Urinary bladder (tissue), 4 donors: ENCODE results near the gene TRAPPC4. TPM values are rescaled to one million over a fixed set of nuclear protein-coding genes. Genes with fewer than 3 reads are reported as not detected.
"Not testable (repeated sequence)": the region's sequence is repeated elsewhere in the genome, so short reads cannot be mapped to it uniquely, and the experiment has no call there.

Experiments used
- DNase-seq: peaks from one replicate; pipeline ENCODE4 v3.0.0-alpha.2; 2015; ENCODE audit errors: extremely low spot score
- H3K27ac ChIP-seq: one replicate; pipeline ENCODE4 v1.5.1; 2013; ENCODE audit warnings: low read depth, mild to moderate bottlenecking, moderate library complexity
- H3K36me3 ChIP-seq: one replicate; pipeline ENCODE4 v1.6.1; 2013; ENCODE audit warnings: mild to moderate bottlenecking, moderate library complexity; ENCODE audit not compliant: insufficient read depth
- H3K4me1 ChIP-seq: one replicate; pipeline ENCODE4 v1.6.1; 2013; ENCODE audit warnings: mild to moderate bottlenecking, moderate library complexity; ENCODE audit not compliant: insufficient read depth
- H3K4me3 ChIP-seq: one replicate; pipeline ENCODE4 v1.5.1; 2013; ENCODE audit warnings: low read depth, low read length
- WGBS: extraction: QIAGEN DNeasy Blood & Tissue Kit; methylation state at CpG from one replicate; pipeline ENCODE4 v1.1.7; 2013; 5-methylcytosine and 5-hydroxymethylcytosine counted together
- polyA plus RNA-seq: library from polyadenylated mRNA; stranded (reverse); fragments of 200-250 nt; gene quantifications from one replicate; pipeline ENCODE4 v1.2.3, GENCODE V29; 2013
- total RNA-seq: library from RNA; depleted of rRNA; stranded (reverse); fragments of >200 nt; gene quantifications from one replicate; pipeline ENCODE4 v1.2.3, GENCODE V29; 2014
- donor health status: healthy with polysubstance abuse.
- donor health status: healthy.

The TRAPPC4 gene, protein sequence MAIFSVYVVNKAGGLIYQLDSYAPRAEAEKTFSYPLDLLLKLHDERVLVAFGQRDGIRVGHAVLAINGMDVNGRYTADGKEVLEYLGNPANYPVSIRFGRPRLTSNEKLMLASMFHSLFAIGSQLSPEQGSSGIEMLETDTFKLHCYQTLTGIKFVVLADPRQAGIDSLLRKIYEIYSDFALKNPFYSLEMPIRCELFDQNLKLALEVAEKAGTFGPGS
- total RNA-seq (40.6 TPM), polyA plus RNA-seq (59.3 TPM)

DNA sequence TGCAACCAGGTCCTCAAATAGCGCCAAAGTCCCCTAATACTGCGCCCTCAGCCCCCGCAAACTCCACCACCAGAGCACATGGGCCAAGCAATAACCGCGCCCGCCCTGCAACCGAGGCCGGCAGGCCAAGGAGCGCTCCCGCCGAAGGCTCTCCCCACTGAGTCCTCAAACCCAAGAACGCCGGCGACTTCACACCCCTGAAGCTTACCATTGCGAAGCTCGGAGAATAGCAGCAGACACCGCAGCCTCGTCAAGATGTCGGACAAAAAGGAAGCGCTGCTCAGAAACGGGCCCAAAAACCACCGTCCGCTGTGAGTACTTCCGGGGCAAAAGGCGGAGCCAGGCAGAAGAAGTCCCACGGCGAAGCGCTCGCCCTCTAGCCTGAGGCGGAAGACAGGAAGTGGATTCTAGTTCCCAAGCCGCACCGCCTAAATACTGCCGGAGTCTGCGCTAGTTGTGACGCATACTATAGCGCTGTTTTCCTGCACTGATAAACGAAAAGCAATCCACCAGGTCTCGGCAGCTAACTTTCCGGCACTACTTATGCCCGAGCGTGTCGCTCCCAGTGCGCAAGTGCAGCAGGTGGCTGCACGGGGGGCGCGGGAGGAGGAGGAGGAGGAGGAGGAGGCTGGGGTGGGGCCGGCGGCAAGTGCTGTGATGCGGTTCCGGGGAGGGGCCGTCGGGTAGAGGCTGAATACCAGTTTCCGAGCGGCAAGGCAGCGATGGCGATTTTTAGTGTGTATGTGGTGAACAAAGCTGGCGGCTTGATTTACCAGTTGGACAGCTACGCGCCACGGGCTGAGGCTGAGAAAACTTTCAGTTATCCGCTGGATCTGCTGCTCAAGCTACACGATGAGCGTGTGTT lies at the start of gene TRAPPC4, which contains the start of gene RPS25:
TRAPPC4 (plus strand) TSS at position 693 of the 865 bp plus-strand sequence; CDS start at position 723, 30 bp downstream.
RPS25 (minus strand) TSS at position 270 of the 865 bp plus-strand sequence; CDS start at position 211, 59 bp downstream.
- Histone ChIP-seq H3K36me3 (peaks cover 3% of the 10 kb centered on the region), H3K4me3 (peak within 1 kb of the TSS; percentile 82), H3K27ac (peak within 1 kb of the TSS; percentile 92), H3K4me1 (no peaks in the 10 kb centered on the region)
- under 1% methylated on average over 63 of the region's 63 CpGs for WGBS
- peak; percentile 94 for DNase-seq

DNA sequence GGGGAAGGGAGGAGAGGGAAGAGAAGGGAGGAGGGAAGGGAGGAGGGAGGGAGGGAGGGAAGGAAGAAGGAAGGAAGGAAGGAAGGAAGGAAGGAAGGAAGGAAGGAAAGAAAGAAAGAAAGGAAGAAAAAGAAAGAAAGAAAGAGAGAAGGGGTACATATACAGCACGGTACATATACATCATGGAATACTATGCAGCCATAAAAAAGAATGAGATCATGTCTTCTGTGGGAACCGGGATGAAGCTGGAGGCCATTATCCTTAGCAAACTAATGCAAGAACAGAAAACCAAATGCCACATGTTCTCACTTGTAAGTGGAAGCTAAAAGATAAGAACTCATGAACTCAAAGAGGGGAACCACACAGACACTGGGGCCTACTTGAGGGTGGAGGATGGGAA lies 49.1 kb upstream of the TRAPPC4 start:
- not testable (repeated sequence) for H3K27ac ChIP-seq, H3K4me3 ChIP-seq, DNase-seq, H3K4me1 ChIP-seq, H3K36me3 ChIP-seq
- 91% methylated on average over 2 of the region's 2 CpGs for WGBS

DNA sequence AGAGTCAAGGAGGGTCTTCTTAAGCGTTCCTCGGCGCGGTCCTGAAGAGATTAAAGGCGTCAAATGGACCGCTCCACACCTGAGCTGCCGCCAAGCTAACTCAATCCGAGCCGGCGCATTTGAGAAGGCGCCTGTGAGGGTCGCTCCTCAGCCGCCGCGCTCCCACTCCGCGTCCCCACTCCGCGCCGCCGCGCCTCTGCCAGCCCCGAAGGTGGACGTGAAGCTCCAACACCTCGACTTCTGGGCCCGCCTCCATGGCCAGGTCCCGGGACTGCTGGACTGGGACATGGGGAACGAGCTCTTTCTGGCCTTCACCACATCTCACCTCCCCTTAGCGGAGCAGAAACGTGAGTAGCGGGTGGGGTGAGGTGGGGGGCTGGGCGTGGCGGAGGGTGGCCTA lies 46.9 kb upstream of the TRAPPC4 start, which contains the start of gene FOXR1:
FOXR1 (plus strand) TSS at position 116 of the 400 bp plus-strand sequence; CDS start at position 287, 171 bp downstream.
- no peak for DNase-seq
- 46% methylated on average over 33 of the region's 33 CpGs for WGBS
- no peaks in the 10 kb centered on the region for H3K36me3 ChIP-seq
- H3K4me3 ChIP-seq, result no peak within 1 kb of the TSS
- H3K27ac ChIP-seq, result no peak within 1 kb of the TSS
- H3K4me1 ChIP-seq, result no peaks in the 10 kb centered on the region

DNA sequence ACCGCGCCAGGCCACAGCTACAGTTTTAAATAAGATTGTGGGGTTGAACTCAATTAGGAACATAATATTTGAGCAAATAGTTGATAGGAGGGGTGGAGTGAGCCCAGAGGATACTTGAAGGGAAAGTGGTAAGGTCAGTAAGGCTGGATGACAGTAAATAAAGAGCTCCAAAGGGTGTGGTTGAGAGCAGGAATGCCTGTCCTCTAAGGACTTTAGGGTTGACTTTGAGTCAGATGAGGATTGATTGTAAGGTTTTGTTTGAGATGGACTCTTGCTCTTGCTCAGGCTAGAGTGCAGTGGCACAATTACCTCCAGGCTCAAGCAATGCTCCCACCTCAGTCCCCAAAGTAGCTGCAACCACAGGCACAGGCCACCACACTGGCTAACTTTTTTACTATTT lies 44.6 kb upstream of the TRAPPC4 start:
- Histone ChIP-seq H3K36me3 (no peaks in the 10 kb centered on the region), H3K27ac (no peak overlapping the region), H3K4me1 (no peaks in the 10 kb centered on the region), H3K4me3 (no peak overlapping the region)
- no peak for DNase-seq
- 70% methylated on average over 2 of the region's 2 CpGs for WGBS

DNA sequence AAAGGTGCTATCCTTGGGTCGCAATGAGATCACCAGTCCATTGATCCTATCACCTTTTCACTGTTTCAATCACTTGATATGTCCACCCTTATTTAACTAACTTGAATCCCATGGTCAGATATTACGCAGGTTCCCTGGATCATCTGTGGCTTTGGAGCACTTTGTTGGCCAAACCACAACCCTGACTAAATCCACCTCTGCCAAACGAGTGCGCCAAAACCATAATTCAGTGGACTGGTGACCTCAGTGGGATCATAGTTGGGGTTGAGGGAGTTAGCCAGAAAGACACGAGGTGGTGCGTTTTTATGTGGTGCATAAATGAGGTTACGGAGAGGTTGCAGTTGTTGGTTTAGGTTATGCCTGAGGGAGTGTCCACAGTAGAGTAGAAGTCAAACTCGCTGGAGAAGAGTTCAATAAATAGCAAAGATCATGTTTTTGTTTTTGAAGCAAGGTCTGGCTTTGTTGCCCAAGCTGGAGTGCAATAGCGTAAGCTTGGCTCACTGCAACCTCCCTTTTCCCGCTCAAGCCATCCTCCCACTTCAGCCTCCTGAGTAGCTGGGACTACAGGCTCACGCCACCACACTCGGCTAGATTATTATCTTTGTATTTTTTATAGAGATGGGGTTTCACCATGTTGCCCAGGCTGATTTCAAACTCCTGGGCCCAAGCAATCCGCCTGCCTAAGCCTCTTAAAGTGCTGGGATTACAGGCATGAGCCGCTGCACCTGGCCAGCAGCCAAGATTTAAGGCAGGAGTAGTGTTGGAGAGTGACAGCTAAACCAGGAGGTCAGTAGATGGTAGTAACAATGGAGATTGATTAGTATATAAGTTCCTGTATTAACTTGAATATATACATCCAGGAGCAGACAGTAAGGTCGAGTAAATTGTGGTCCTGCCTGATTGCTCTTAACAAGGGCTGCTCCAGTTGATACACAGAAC lies 42.5 kb upstream of the TRAPPC4 start:
- Histone ChIP-seq H3K27ac (no peak overlapping the region), H3K4me3 (no peak overlapping the region), H3K4me1 (no peaks in the 10 kb centered on the region), H3K36me3 (no peaks in the 10 kb centered on the region)
- 72% methylated on average over 15 of the region's 15 CpGs for WGBS
- no peak for DNase-seq

DNA sequence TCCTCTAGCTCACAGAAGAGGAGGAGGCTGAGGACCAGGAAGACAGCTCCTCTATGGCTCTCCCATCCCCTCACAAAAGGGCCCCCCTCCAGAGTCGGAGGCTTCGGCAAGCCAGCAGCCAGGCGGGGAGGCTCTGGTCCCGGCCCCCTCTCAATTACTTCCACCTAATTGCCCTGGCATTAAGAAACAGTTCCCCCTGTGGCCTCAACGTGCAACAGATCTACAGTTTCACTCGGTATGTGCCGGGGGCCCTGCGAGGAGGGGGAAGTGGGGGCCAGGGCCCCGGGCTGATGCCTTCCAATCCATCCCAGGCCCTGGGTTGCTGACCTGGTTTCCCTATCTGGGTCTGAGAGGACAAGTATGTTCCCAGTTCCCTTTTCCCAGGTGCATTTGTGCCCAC lies 39.1 kb upstream of the TRAPPC4 start:
- Histone ChIP-seq H3K27ac (no peak overlapping the region), H3K4me3 (no peak overlapping the region), H3K4me1 (no peaks in the 10 kb centered on the region), H3K36me3 (no peaks in the 10 kb centered on the region)
- no peak for DNase-seq
- 39% methylated on average over 9 of the region's 9 CpGs for WGBS

DNA sequence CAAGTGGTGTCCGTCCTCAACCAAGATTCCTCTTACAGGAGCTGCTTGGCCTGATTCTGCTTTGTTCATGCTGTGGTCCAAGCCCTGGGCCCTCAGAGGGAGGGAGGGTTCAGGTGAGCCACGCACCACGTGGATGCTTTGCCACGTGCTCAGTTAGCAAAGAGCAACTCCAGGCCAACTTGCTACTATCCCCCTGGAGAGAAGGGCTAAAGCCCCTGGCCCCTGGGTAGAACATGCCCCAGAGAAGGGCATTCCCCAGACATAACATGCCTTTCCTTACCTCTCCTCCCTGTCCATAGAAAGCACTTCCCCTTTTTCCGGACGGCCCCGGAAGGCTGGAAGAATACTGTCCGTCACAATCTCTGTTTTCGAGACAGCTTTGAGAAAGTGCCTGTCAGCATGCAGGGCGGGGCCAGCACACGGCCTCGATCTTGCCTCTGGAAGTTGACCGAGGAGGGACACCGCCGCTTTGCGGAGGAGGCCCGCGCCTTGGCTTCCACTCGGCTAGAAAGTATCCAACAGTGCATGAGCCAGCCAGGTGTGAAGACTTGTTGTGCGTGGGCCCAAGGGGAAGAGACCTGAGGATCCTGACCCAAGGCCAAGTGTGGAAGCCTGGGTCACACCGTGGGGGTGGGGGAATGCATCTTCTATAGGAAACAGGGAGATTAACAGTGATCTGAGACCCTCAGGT lies 38.2 kb upstream of the TRAPPC4 start:
- no peak for DNase-seq
- H3K4me3 ChIP-seq, result no peak overlapping the region
- H3K4me1 ChIP-seq, result no peaks in the 10 kb centered on the region
- WGBS, result 29% methylated on average over 21 of the region's 21 CpGs
- H3K27ac ChIP-seq, result no peak overlapping the region
- no peaks in the 10 kb centered on the region for H3K36me3 ChIP-seq

DNA sequence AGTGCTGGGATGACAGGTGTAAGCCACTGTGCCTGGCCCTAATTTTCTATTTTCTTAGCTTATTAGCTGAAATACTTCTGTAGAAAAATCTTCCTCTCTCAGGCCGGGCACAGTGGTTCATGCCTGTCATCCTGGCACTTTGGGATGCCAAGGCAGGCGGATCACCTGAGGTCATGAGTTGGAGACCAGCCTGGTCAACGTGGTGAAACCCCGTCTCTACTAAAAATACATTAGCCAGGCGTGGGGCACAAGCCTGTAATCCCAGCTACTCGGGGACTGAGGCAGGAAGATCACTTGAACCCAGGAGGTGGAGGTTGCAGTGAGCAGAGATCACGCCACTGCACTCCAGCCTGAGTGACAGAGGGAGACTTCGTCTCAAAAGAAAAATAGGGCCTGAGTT lies 34.2 kb upstream of the TRAPPC4 start:
- H3K27ac ChIP-seq, H3K4me3 ChIP-seq, H3K4me1 ChIP-seq, DNase-seq, H3K36me3 ChIP-seq: not testable (repeated sequence)
- 69% methylated on average over 8 of the region's 8 CpGs for WGBS

DNA sequence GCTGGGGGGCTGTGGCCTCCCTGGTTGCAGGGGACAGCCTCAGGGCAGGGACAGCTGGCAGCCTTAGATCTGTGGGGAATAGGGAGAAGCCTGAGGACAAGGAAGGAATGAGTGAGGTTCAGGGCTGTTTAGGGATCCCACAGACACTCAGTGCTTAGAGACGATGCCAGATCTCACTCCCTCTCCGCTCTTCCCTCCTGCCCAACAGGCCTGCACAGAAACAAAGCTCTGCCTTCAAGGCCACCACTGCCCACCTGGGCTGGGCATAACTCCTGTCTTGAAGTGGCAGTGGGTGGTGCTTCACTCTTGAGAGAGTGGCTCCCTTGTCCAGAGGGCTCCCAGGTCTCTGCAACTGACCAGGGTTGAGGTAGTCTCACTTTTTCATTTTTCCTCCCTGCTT lies 33.7 kb upstream of the TRAPPC4 start:
- no peaks in the 10 kb centered on the region for H3K36me3 ChIP-seq

DNA sequence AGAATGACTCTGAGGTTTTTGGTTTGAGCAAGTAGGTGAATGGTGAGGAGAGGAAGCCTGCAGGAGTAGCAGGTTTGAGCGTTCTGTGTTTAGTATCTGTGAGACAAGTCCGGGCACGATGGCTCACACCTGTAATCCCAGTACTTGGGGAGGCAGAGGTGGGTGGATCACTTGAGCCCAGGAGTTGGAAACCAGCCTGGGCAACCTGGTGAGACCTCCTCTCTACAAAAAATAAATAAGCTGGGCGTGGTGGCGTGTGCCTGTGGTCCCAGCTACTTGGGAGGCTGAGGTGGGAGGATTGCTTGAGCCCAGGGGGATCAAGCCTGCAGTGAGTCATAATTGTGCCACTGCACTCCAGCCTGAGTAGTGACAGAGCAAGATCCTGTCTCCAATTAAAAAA lies 30.3 kb upstream of the TRAPPC4 start:
- DNase-seq, result peak; percentile 45
- no peak overlapping the region for H3K4me3 ChIP-seq
- 85% methylated on average over 5 of the region's 5 CpGs for WGBS

More for the DNA sequence above, 33.7 kb upstream of the TRAPPC4 start:
- no peak for DNase-seq
- no peak overlapping the region for H3K27ac ChIP-seq
- H3K4me1 ChIP-seq, result no peaks in the 10 kb centered on the region
- no peak overlapping the region for H3K4me3 ChIP-seq
- WGBS, result 67% methylated on average over 2 of the region's 2 CpGs

DNA sequence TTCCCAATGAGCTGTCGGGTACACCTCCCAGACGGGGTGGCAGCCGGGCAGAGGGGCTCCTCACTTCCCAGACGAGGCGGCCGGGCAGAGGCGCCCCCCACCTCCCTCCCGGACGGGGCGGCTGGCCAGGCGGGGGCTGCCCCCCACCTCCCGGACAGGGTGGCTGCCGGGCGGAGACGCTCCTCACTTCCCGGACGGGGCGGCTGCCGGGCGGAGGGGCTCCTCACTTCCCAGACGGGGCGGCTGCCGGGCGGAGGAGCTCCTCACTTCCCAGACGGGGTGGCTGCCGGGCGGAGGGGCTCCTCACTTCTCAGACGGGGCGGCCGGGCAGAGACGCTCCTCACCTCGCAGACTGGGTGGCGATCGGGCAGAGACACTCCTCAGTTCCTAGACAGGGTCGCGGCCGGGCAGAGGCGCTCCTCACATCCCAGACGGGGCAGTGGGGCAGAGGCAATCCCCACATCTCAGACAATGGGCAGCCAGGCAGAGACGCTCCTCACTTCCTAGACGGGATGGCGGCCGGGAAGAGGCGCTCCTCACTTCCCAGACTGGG lies 27.0 kb upstream of the TRAPPC4 start:
- 97% methylated on average over 44 of the region's 44 CpGs for WGBS
- H3K36me3 ChIP-seq, DNase-seq, H3K4me3 ChIP-seq, H3K27ac ChIP-seq, H3K4me1 ChIP-seq: not testable (repeated sequence)

More for the DNA sequence above, 30.3 kb upstream of the TRAPPC4 start:
- Histone ChIP-seq H3K27ac (no peak overlapping the region), H3K36me3 (no peaks in the 10 kb centered on the region), H3K4me1 (no peaks in the 10 kb centered on the region)

DNA sequence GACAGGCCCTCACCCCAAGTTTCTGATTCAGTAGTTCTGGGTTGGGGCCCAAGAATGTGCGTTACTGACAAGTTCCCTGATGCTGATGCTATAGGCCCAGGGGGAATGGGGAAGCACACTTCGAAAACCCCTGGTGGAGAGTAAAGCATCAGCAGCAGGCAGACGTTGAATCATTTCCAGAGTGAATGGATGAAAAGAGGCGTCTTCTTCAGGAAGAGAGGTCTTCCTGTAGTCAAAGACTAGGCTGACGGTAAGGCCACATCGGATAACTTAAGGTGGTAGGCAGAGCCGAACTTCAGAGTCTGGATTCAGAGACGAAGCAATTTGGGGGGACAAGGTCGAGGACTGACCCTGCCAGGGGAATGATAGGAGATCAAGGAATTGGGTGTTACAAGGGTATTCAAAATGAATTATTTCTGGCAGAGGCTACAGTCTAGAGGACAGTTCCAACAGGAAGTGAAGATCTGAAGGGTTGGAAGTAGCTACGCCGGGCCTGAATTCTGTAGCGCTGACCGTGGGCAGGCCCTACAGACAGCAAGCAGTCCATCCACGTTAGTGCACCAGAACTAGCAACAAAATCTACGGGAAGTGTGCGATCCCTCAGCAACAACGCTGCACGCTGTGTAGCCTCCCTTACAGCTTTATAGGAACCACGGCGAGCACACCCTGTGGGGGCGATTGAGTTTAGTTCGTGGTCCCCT lies 21.5 kb upstream of the TRAPPC4 start:
- DNase-seq, result no peak
- WGBS, result 15% methylated on average over 22 of the region's 22 CpGs
- Histone ChIP-seq H3K27ac (no peak overlapping the region), H3K4me1 (no peaks in the 10 kb centered on the region), H3K4me3 (peak overlapping the region; percentile 73), H3K36me3 (no peaks in the 10 kb centered on the region)
